Measurements from ENCODE around the gene SPRY1.

Gene SPRY1

DNA sequence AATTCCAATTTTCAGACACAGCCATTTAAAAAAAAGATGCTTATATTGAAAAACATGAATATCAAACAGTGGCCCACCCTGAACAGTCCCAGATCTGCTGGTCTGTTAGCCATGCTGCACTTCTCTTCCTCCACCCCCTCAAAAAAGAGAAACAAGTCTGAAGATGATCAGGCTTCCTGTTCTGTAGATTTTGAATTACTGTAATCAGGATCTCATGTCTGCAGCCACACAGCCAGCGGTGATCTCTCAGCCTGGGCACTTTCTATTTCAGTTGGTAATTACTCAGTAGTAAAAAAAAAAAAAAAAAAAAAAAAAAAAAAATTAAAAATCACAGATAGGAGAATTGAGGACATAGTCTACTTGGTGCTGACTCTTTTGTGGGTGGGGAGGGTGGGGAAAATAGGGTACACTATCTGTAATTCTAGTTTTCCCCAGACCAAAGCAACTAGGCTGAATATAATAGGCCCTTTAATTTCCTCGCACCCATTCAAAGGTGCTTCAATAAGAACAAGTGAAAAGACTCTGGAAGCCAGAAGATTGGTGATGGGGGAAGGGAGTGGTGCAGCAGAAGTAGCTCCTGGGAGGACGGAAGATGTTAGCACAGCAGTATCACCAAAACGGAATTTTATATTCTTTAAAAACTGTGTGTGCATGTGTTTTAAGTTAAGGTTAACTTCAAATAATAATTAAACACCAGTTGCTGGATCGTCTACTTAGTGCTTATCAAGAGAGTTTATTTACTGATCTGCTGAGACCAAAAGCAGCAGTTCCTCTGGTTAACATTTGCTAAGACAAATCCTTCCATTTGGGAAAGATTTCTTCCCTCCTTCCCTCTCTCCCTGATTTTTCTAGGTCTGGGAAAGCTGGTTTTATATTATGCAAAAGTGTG, 47.0 kb downstream of the SPRY1 start:
- DNase-seq (ENCODE audit: low read depth) = no peak

- no peak for DNase-seq (ENCODE audit: low read depth)
These were observed 47.7 kb downstream of the SPRY1 start for GRCh38 chr4:123444290-123444731.

DNA sequence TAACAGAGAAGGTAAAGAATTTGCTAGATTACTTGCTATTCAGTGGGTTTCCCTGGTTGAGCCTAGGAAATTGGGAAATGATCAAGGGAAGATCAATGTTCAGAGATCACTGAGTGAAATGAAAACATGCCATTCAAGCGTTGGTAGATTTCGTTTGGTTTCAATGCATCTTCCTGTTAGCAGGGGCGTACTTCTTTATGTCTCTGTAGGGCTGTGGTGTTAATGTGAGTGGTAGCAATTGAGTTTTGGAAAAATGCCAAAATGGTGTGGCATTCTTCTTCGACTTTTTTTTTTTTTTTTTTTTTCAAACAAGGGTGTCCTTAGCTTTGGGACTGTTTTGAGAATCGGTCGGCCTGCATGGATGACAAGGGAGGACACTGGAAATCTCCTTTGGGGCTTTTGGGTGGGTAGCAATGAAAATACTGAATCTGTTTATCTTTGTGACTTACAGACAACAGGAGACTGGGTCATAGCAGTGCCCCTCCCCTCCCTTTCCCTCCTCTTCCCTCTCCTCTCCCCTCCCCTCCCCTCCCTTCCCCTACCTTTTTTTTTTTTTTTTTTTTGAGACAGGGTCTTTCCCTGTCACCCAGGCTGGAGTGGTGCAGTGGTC, 50.4 kb downstream of the SPRY1 start:
- no peak for DNase-seq (ENCODE audit: low read depth)

- DNase-seq (ENCODE audit: low read depth) = no peak
These were observed 52.8 kb downstream of the SPRY1 start for GRCh38 chr4:123449362-123449761.

GRCh38 chr4:123449780-123450179, 53.2 kb downstream of the SPRY1 start:
- DNase-seq (ENCODE audit: low read depth) = no peak

- no peak for DNase-seq (ENCODE audit: low read depth)
These were observed 53.8 kb downstream of the SPRY1 start for GRCh38 chr4:123450393-123450792.

GRCh38 chr4:123452616-123453015, 56.0 kb downstream of the SPRY1 start:
- no peak for DNase-seq (ENCODE audit: low read depth)

DNA sequence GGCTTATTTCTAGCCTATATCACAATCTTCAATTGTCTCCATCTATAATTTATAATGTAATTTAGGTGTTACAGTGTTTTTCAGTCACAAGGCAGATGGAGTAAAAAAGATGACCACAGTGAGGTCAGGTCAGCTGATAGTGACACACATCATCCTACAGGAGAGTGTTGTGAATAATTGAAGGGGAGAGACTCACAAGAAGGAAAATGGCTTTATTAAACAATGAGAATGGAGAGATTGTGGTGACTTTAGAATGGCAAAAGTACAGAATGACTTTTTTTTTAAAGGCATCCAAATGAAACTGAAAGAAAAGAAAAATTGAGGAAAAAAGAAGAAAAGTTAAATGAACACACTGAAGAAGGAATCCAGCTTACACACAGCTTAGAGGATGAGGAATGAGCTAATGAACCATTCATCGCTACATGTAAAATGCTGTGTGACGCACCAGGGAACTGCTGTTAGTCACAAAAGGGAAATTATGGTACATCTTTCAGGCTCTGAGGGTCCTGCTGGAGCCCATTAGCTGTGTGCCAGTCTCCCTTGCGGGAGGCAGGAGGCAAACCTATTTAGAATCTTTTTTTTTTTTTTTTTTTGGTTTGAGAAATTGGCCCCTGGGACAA, 56.6 kb downstream of the SPRY1 start:
- DNase-seq (ENCODE audit: low read depth) = no peak

All from activated T-helper 1 cell treated with Interleukin-2 at 50 U/mL for 16 hours (primary cell).